GM20431 (cell line): ENCODE data around the gene EFEMP1.
"Not testable (repeated sequence)": the region's sequence is repeated elsewhere in the genome, so short reads cannot be mapped to it uniquely, and the experiment has no call there.

Experiments used
- in situ Hi-C: fragments of 300-500 bp; cut with MseI, MboI; formaldehyde crosslinking; loops from one replicate; pipeline ENCODE4 v1.15.0; 2020; ENCODE audit warnings: low sequenced_read_pairs; ENCODE audit not compliant: unreplicated experiment

EFEMP1 gene

GRCh38 chr2:55840460-55840859 is 83.1 kb downstream of the EFEMP1 start:
- in situ Hi-C loops = no loop called here

- in situ Hi-C loops = no loop called here
Observed at GRCh38 chr2:55839182-55839819, 84.3 kb downstream of the EFEMP1 start.

DNA sequence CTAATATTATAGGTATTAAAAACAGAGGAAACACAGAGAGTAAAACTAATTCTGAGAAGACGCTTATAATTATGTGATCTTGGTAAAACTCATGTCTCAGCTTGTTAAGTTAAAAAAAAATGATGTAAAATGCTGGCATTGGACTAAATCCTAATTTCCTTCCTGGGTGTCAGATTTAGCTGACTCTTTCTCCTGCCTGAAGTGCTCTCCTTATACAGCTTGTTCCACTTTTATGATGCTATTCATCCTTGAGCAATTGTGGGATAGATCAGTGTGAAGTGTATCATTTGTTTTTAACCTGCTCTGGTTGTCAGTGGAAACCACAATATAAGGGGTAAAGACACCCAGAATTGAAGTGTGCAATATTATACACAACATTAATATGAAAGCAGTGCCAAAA is 84.9 kb downstream of the EFEMP1 start:
- in situ Hi-C loops = no loop called here

GRCh38 chr2:55838117-55838516 is 85.5 kb downstream of the EFEMP1 start:
- in situ Hi-C loops = not testable (repeated sequence)

DNA sequence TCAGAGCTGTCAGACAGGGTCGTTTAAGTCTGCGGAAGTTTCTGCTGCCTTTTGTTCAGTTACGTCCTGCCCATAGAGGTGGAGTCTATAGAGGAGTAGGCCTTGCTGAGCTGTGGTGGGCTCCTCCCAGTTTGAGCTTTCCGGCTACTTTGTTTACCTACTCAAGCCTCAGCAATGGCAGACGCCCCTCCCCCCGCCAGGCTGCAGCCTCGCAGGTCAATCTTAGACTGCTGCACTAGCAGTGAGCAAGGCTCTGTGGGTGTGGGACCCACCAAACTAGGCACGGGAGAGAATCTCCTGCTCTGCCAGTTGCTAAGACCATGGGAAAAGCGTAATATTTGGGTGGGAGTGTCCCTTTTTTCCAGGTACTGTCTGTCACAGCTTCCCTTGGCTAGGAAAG is 86.5 kb downstream of the EFEMP1 start:
- in situ Hi-C loops = no loop called here

DNA sequence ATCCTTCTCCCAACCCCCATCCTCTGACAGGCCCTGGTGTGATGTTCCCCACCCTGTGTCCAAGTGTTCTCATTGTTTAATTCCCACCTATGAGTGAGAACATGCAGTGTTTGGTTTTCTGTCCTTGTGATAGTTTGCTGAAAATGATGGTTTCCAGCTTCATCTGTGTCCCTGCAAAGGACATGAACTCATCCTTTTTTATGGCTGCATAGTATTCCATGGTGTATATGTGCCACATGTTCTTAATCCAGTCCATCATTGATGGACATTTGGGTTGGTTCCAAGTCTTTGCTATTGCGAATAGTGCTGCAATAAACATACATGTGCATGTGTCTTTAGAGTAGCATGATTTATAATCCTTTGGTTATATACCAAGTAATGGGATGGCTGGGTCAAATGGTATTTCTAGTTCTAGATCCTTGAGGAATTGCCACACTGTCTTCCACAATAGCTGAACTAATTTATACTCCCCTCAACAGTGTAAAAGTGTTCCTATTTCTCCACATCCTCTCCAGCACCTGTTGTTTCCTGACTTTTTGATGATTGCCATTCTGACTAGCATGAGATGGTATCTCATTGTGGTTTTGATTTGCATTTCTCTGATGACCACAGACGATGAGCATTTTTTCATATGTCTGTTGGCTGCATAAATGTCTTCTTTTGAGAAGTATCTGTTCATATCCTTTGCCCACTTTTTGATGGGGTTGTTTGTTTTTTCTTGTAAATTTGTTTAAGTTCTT is 91.7 kb downstream of the EFEMP1 start:
- in situ Hi-C loops = not testable (repeated sequence)

- in situ Hi-C loops = no loop called here
Observed at GRCh38 chr2:55827855-55828254, 95.7 kb downstream of the EFEMP1 start.

DNA sequence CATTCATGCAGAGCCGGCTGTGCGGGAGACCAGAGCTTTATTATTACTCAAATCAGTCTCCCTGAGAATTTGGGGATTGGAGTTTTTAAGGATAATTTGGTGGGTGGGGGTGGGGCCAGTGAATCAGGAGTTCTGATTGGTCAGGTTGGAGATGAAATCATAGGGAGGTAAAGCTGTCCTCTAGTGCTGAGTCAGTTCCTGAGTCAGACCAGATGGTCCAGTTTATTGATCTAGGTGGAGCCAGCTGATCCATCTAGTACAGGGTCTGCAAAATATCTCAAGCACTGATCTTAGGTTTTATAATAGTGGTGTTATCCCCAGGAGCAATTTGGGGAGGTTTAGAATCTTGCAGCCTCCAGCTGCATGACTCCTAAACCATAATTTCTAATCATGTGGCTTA is 96.2 kb downstream of the EFEMP1 start:
- in situ Hi-C loops = not testable (repeated sequence)

- in situ Hi-C loops = no loop called here
Observed at GRCh38 chr2:55826246-55826645, 97.3 kb downstream of the EFEMP1 start.

DNA sequence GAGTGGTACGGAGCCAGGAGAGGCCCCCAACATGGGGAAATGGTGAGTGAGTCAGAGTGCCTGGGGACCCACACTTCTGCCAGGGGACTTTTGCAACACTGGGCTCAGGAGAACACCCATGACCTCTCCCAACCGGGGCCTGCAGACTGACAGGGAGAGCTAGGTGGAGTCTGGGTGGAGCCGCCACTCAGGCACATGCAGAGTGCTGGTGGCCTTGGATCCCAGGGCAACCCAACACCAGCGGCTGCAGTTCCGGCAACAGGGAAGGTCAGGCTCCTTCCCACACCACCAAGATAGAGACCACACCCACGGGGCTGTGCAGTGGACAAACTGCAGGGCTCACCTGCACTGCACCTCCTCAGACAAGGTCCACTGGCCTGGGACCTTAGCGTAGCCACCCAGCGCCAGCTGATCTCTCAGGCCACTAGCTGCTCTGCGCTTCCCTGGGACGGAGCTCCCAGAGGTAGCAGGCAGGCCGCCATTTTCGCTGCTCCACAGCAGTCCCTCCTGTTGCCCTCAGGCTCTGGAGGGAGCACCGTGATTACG is 99.0 kb downstream of the EFEMP1 start:
- in situ Hi-C loops = no loop called here
